ENCODE data around the gene PDE10A. TPM values are rescaled to one million over a fixed set of nuclear protein-coding genes. Genes with fewer than 3 reads are reported as not detected.
"Not testable (repeated sequence)": the region's sequence is repeated elsewhere in the genome, so short reads cannot be mapped to it uniquely, and the experiment has no call there.

PDE10A gene
- total RNA-seq, 1 experiment from 2014 or later, result 0.07 TPM

- DNase-seq (ENCODE audit: low read depth), result no peak
These were observed 76.3 kb downstream of the PDE10A start for GRCh38 chr6:165586706-165587105.

DNA sequence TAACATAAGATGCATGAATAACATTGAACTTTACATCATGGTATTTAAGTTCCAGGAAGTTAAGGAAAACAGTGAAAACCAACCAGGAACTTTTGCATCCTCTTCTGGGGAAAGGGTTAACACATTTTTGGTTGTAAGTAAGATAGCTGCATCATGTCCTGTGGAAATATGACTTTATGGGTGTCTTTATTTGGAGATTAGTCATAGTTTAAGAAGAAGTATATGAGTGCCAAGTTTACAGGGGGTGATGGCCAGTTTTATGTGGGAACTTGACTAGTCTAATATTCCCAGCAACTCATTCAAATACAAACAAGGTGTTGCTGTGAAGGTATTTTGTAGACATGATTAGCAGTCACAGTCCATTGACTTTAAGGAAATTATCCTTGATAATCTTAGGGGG, 78.0 kb downstream of the PDE10A start:
- DNase-seq (ENCODE audit: low read depth), result peak; percentile 41

DNA sequence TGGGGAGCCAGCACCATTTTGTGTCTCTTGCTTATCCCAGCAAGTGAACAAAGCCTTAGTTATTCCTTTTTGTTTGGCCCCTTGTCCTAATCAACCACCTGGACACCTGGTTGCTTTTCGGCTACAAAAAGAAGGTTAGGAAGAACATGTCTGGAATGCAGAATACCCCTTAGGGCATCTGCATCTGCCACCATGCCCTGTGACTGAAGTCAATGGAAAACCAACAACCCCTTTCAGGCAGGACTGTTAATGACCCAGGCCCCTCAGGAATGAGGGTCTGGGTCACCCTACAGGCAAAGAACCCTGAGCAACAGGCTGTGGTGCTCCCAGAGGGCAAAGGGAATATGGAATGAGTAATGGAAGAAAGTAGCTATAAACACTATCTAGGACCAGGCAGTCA, 78.5 kb downstream of the PDE10A start:
- no peak for DNase-seq (ENCODE audit: low read depth)

DNA sequence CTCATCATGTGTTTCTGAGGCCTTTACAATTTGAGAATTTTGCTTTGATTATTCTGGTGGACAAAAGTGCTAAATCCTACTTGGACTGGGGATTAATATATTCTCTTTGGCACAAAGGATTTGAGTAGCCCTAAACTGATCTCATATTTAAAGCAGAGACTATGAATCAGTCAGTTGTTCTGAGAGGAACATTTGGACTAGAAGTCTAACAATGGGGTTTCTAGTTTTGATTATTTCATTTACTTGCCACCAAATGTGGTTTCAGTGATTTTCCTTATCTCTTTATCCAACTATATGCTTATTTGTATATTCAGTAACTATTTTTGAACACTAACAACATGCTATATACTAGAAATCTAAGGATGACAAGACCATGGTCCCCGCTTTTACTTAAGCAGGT, 81.4 kb downstream of the PDE10A start:
- DNase-seq (ENCODE audit: low read depth), result no peak

DNA sequence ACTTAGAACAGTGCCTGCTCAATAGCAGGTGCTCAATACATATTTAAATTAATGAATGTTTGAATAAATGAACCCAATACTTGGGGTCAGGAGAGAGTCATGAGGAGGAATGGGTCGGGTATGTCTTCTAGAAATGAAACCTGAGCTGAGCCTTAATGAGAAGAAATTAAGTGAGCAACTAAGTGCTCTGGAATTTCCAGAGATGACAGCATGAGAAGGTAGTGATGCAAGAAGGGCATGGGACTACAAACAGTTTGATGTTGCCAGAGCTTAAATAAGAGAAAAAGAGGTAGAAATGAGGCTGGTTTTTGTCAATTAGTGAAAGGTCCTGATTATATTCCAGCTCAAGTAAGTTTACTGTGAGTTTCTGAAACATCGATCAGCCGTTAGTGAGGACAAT, 82.9 kb downstream of the PDE10A start:
- no peak for DNase-seq (ENCODE audit: low read depth)

GRCh38 chr6:165579151-165579550, 83.9 kb downstream of the PDE10A start:
- no peak for DNase-seq (ENCODE audit: low read depth)

GRCh38 chr6:165577556-165577955, 85.5 kb downstream of the PDE10A start:
- no peak for DNase-seq (ENCODE audit: low read depth)

DNA sequence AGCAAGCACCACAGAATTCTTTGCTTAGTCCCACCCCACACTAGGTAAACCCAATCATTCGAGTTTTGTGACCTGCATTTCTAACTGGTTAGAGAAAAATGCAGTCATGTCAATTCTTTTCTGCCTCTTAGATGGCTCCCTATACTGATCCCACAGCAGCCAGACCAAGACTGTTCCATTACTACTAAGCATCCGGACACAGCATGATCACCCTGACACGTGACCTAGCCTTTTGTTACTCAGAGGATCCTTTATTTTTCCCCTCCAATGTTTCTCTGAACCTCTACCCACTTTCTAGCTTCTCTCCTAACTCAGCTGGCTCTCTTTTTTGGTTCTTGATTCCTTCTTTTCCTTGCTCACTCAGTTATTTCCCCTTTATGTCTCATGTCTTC, 87.9 kb downstream of the PDE10A start:
- no peak for DNase-seq (ENCODE audit: low read depth)

DNA sequence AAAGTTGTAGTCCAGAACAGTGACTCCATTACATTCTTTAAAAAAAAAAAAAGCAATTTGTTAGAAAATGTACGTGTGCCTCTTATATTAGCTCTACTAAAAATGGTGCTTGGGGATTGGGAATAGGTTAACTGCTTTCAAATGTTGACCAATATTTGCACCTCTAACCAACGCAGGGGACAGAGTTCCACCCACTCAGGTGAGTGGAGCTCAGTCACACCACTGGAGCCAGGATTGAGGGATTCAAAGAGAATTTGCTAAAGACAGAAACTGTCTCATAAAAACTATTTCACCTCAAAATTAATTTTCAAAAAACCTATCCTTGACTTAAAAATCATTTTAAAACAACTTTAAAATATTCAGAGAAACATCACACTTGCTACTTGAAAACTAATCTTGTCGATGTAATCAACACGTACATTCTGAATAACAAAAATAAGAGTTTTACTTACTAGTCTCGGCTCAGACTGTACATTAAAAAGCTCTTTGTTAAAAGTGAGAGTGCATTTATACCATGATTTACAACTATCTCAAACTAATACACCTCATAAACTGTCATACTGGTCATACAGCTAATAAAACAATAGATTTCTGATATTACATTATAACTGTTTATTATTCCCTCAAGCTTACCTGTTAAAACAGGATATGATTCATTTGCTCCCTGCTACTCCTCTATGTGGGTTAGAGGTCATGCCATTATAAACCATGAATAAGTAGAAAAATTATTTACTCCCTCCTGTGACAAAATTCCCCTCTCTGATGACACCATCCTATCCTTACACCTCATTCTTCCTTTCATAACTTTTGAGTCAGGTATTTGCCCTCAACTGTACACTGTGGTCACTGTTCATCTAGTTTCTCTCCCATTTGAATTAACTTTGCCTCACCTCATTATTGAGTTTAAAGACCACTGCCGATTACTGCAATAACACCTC, 88.6 kb downstream of the PDE10A start:
- DNase-seq (ENCODE audit: low read depth), result peak; percentile 55

DNA sequence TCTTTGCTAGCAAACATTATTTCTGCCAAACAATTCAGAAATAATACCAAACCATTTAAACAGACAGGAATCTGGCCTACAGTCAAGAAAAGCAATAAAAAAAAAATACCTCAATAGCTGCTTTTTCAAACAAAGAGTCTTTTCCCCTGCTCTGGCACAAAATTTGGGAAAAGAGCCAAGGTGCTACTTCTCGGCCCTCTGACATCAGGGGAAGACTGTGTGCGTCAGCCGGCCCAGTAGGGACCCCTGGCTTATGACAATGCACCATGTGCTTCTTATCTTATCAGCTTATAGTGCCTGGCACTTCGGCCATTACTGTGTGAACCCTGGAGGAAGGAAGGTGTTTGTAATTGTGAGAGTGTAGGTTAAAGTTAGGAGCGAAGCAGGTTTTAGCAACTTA, 89.4 kb downstream of the PDE10A start:
- DNase-seq (ENCODE audit: low read depth), result peak; percentile 53

- DNase-seq (ENCODE audit: low read depth), result no peak
These were observed 91.3 kb downstream of the PDE10A start for GRCh38 chr6:165571721-165572132.

DNA sequence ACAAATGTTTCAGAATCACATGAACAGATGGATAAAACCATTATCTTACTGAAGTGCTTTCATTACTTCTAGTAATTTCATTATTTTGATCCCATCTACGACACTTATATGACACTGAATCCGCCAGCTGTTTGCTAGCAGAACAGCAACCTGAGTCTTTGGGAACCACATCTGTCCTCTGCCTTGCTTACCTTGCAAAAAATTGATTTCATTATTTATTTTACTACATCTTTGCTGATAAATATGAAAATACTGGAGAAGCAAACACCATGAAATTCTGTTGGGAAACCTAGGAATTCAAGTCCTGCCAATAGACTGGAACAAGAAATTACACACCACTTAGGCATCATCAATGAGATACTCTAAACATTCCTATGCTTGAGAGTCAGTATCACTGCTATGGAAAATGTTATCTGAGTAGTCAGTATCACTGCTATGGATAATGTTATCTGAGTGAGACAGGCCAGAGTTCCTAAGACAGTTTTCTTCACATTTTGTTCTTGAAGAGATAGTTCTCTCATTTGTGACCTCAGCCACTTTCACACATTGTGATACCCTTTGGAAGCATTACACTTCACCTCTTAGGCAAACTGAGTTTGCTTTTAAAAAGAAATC, 91.9 kb downstream of the PDE10A start:
- DNase-seq (ENCODE audit: low read depth), result peak; percentile 17

DNA sequence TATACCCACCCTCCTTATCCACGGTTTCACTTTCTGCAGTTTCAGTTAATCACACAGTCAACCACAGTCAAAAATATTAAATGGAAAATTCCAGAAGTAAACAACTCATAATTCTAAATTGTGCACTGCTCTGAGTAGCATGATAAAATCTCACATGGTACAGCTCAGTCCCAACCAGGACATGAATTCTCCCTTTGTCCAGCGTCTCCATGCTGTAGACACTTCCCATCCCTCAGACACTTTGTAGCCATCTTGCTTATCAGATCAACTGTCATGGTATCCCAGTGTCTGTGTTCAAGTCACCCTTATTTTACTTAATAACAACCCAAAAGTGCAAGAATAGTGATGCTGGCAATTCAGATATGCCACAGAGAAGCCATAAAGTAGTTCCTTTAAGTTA, 94.7 kb downstream of the PDE10A start:
- DNase-seq (ENCODE audit: low read depth), result no peak

GRCh38 chr6:165566088-165566828, 96.8 kb downstream of the PDE10A start:
- no peak for DNase-seq (ENCODE audit: low read depth)

- no peak for DNase-seq (ENCODE audit: low read depth)
These were observed 100.5 kb downstream of the PDE10A start for GRCh38 chr6:165562421-165563090.

- no peak for DNase-seq (ENCODE audit: low read depth)
These were observed 103.4 kb downstream of the PDE10A start for GRCh38 chr6:165559632-165560031.

DNA sequence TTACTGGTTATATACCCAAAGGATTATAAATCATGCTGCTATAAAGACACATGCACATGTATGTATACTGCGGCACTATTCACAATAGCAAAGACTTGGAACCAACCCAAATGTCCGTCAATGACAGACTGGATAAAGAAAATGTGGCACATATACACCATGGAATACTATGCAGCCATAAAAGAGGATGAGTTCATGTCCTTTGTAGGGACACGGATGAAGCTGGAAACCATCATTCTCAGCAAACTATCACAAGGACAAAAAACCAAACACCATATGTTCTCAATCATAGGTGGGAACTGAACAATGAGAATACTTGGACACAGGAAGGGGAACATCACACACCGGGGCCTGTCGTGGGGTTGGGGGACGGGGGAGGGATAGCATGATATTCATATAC, 104.9 kb downstream of the PDE10A start:
- DNase-seq (ENCODE audit: low read depth), result not testable (repeated sequence)

- DNase-seq (ENCODE audit: low read depth), result no peak
These were observed 105.4 kb downstream of the PDE10A start for GRCh38 chr6:165557674-165558073.

GRCh38 chr6:165556116-165556843, 106.8 kb downstream of the PDE10A start:
- DNase-seq (ENCODE audit: low read depth), result no peak

GRCh38 chr6:165554644-165555043, 108.4 kb downstream of the PDE10A start:
- not testable (repeated sequence) for DNase-seq (ENCODE audit: low read depth)

- no peak for DNase-seq (ENCODE audit: low read depth)
These were observed 110.7 kb downstream of the PDE10A start for GRCh38 chr6:165552248-165552736.
